ENCODE data around the gene RAD51B.
"Not testable (repeated sequence)": the region's sequence is repeated elsewhere in the genome, so short reads cannot be mapped to it uniquely, and the experiment has no call there.

RAD51B gene

GRCh38 chr14:68097727-68098126 is 278.1 kb downstream of the RAD51B start:
- Histone ChIP-seq H3K27ac (ENCODE audit: low read length) (no peak overlapping the region), H3K9ac (ENCODE audit: low read length) (no peak overlapping the region), H3K4me1 (ENCODE audit: control insufficient read depth, low read depth, low read length) (no peaks in the 10 kb centered on the region), H3K4me3 (ENCODE audit: low read length) (no peak overlapping the region), H3K36me3 (ENCODE audit: control insufficient read depth, low read depth, low read length) (no peaks in the 10 kb centered on the region), H3K27me3 (ENCODE audit: control insufficient read depth, insufficient read depth, low read length) (no peaks in the 10 kb centered on the region), H3K9me3 (ENCODE audit: control insufficient read depth, low read depth, low read length) (peaks cover 22% of the 10 kb centered on the region)

GRCh38 chr14:68098834-68099233 is 279.3 kb downstream of the RAD51B start:
- no peak overlapping the region for H3K9ac ChIP-seq (ENCODE audit: low read length)
- H3K27ac ChIP-seq (ENCODE audit: low read length), result no peak overlapping the region
- no peaks in the 10 kb centered on the region for H3K4me1 ChIP-seq (ENCODE audit: control insufficient read depth, low read depth, low read length)
- peaks cover 22% of the 10 kb centered on the region for H3K9me3 ChIP-seq (ENCODE audit: control insufficient read depth, low read depth, low read length)
- H3K4me3 ChIP-seq (ENCODE audit: low read length), result no peak overlapping the region
- no peaks in the 10 kb centered on the region for H3K27me3 ChIP-seq (ENCODE audit: control insufficient read depth, insufficient read depth, low read length)
- no peaks in the 10 kb centered on the region for H3K36me3 ChIP-seq (ENCODE audit: control insufficient read depth, low read depth, low read length)

- Histone ChIP-seq H3K9ac (ENCODE audit: low read length) (no peak overlapping the region), H3K9me3 (ENCODE audit: control insufficient read depth, low read depth, low read length) (peaks cover 22% of the 10 kb centered on the region), H3K4me1 (ENCODE audit: control insufficient read depth, low read depth, low read length) (no peaks in the 10 kb centered on the region), H3K27me3 (ENCODE audit: control insufficient read depth, insufficient read depth, low read length) (no peaks in the 10 kb centered on the region), H3K27ac (ENCODE audit: low read length) (no peak overlapping the region), H3K36me3 (ENCODE audit: control insufficient read depth, low read depth, low read length) (no peaks in the 10 kb centered on the region), H3K4me3 (ENCODE audit: low read length) (no peak overlapping the region)
Observed at GRCh38 chr14:68099495-68100045, 280.0 kb downstream of the RAD51B start.

- H3K36me3 ChIP-seq (ENCODE audit: control insufficient read depth, low read depth, low read length); H3K4me3 ChIP-seq (ENCODE audit: low read length); H3K27me3 ChIP-seq (ENCODE audit: control insufficient read depth, insufficient read depth, low read length); H3K27ac ChIP-seq (ENCODE audit: low read length); H3K9ac ChIP-seq (ENCODE audit: low read length); H3K4me1 ChIP-seq (ENCODE audit: control insufficient read depth, low read depth, low read length): not testable (repeated sequence)
- H3K9me3 ChIP-seq (ENCODE audit: control insufficient read depth, low read depth, low read length), result peaks cover 22% of the 10 kb centered on the region
Observed at GRCh38 chr14:68101715-68102301, 282.2 kb downstream of the RAD51B start.

- no peaks in the 10 kb centered on the region for H3K36me3 ChIP-seq (ENCODE audit: control insufficient read depth, low read depth, low read length)
- H3K4me3 ChIP-seq (ENCODE audit: low read length), result no peak overlapping the region
- no peak overlapping the region for H3K9ac ChIP-seq (ENCODE audit: low read length)
- peaks cover 22% of the 10 kb centered on the region for H3K9me3 ChIP-seq (ENCODE audit: control insufficient read depth, low read depth, low read length)
- H3K27ac ChIP-seq (ENCODE audit: low read length), result no peak overlapping the region
- no peaks in the 10 kb centered on the region for H3K4me1 ChIP-seq (ENCODE audit: control insufficient read depth, low read depth, low read length)
- H3K27me3 ChIP-seq (ENCODE audit: control insufficient read depth, insufficient read depth, low read length), result no peaks in the 10 kb centered on the region
Observed at GRCh38 chr14:68103853-68104252, 284.3 kb downstream of the RAD51B start.

- Histone ChIP-seq H3K36me3 (ENCODE audit: control insufficient read depth, low read depth, low read length) (no peaks in the 10 kb centered on the region), H3K4me1 (ENCODE audit: control insufficient read depth, low read depth, low read length) (no peaks in the 10 kb centered on the region), H3K27me3 (ENCODE audit: control insufficient read depth, insufficient read depth, low read length) (no peaks in the 10 kb centered on the region), H3K4me3 (ENCODE audit: low read length) (no peak overlapping the region), H3K9me3 (ENCODE audit: control insufficient read depth, low read depth, low read length) (peaks cover 22% of the 10 kb centered on the region), H3K27ac (ENCODE audit: low read length) (no peak overlapping the region), H3K9ac (ENCODE audit: low read length) (no peak overlapping the region)
Observed at GRCh38 chr14:68104518-68104917, 284.9 kb downstream of the RAD51B start.

- Histone ChIP-seq H3K4me1 (ENCODE audit: control insufficient read depth, low read depth, low read length) (no peaks in the 10 kb centered on the region), H3K9me3 (ENCODE audit: control insufficient read depth, low read depth, low read length) (peaks cover 17% of the 10 kb centered on the region), H3K36me3 (ENCODE audit: control insufficient read depth, low read depth, low read length) (no peaks in the 10 kb centered on the region), H3K9ac (ENCODE audit: low read length) (no peak overlapping the region), H3K27me3 (ENCODE audit: control insufficient read depth, insufficient read depth, low read length) (no peaks in the 10 kb centered on the region), H3K27ac (ENCODE audit: low read length) (no peak overlapping the region), H3K4me3 (ENCODE audit: low read length) (no peak overlapping the region)
Observed at GRCh38 chr14:68105816-68106215, 286.2 kb downstream of the RAD51B start.

- H3K9ac ChIP-seq (ENCODE audit: low read length), result no peak overlapping the region
- peaks cover 11% of the 10 kb centered on the region for H3K9me3 ChIP-seq (ENCODE audit: control insufficient read depth, low read depth, low read length)
- H3K36me3 ChIP-seq (ENCODE audit: control insufficient read depth, low read depth, low read length), result no peaks in the 10 kb centered on the region
- no peak overlapping the region for H3K27ac ChIP-seq (ENCODE audit: low read length)
- H3K27me3 ChIP-seq (ENCODE audit: control insufficient read depth, insufficient read depth, low read length), result no peaks in the 10 kb centered on the region
- H3K4me3 ChIP-seq (ENCODE audit: low read length), result no peak overlapping the region
- no peaks in the 10 kb centered on the region for H3K4me1 ChIP-seq (ENCODE audit: control insufficient read depth, low read depth, low read length)
Observed at GRCh38 chr14:68106456-68106855, 286.9 kb downstream of the RAD51B start.

GRCh38 chr14:68106905-68107304 is 287.3 kb downstream of the RAD51B start:
- H3K9ac ChIP-seq (ENCODE audit: low read length), result no peak overlapping the region
- H3K9me3 ChIP-seq (ENCODE audit: control insufficient read depth, low read depth, low read length), result peaks cover 6% of the 10 kb centered on the region
- H3K27ac ChIP-seq (ENCODE audit: low read length), result no peak overlapping the region
- H3K36me3 ChIP-seq (ENCODE audit: control insufficient read depth, low read depth, low read length), result no peaks in the 10 kb centered on the region
- H3K4me3 ChIP-seq (ENCODE audit: low read length), result no peak overlapping the region
- H3K4me1 ChIP-seq (ENCODE audit: control insufficient read depth, low read depth, low read length), result no peaks in the 10 kb centered on the region
- H3K27me3 ChIP-seq (ENCODE audit: control insufficient read depth, insufficient read depth, low read length), result no peaks in the 10 kb centered on the region

GRCh38 chr14:68109132-68109900 is 289.7 kb downstream of the RAD51B start:
- no peaks in the 10 kb centered on the region for H3K27me3 ChIP-seq (ENCODE audit: control insufficient read depth, insufficient read depth, low read length)
- H3K27ac ChIP-seq (ENCODE audit: low read length), result no peak overlapping the region
- no peak overlapping the region for H3K4me3 ChIP-seq (ENCODE audit: low read length)
- no peak overlapping the region for H3K9ac ChIP-seq (ENCODE audit: low read length)
- H3K36me3 ChIP-seq (ENCODE audit: control insufficient read depth, low read depth, low read length), result no peaks in the 10 kb centered on the region
- H3K4me1 ChIP-seq (ENCODE audit: control insufficient read depth, low read depth, low read length), result peaks cover 5% of the 10 kb centered on the region
- no peaks in the 10 kb centered on the region for H3K9me3 ChIP-seq (ENCODE audit: control insufficient read depth, low read depth, low read length)

GRCh38 chr14:68111097-68111852 is 291.7 kb downstream of the RAD51B start:
- H3K36me3 ChIP-seq (ENCODE audit: control insufficient read depth, low read depth, low read length), result no peaks in the 10 kb centered on the region

More at GRCh38 chr14:68111097-68111852, 291.7 kb downstream of the RAD51B start:
- Histone ChIP-seq H3K4me3 (ENCODE audit: low read length) (no peak overlapping the region), H3K4me1 (ENCODE audit: control insufficient read depth, low read depth, low read length) (peaks cover 5% of the 10 kb centered on the region), H3K9ac (ENCODE audit: low read length) (no peak overlapping the region), H3K27ac (ENCODE audit: low read length) (no peak overlapping the region), H3K9me3 (ENCODE audit: control insufficient read depth, low read depth, low read length) (no peaks in the 10 kb centered on the region), H3K27me3 (ENCODE audit: control insufficient read depth, insufficient read depth, low read length) (no peaks in the 10 kb centered on the region)

Measured in iPS-18a (cell line).